ENCODE results near the gene GNG11.
"Not testable (repeated sequence)": the region's sequence is repeated elsewhere in the genome, so short reads cannot be mapped to it uniquely, and the experiment has no call there.

The GNG11 gene

DNA sequence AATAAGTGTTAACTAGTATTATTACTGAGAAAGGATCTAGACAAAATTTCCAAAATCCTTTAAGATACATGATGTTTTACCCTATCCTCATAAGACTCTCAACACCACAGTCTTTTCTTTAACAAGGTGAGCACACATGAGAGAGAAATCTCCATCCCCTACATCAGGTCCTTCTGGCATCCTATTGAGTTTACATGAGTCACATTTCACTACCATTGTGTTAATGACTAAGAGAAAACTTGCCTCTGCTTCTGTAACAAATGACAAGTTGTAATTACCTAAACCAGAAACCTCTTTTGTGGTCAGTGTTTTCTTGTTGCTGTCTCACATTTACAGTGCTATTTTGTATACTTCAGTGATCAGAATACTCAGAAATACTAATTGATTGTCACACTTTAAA is 9.9 kb upstream of the GNG11 start:
- not testable (repeated sequence) for ATAC-seq, DNase-seq

DNA sequence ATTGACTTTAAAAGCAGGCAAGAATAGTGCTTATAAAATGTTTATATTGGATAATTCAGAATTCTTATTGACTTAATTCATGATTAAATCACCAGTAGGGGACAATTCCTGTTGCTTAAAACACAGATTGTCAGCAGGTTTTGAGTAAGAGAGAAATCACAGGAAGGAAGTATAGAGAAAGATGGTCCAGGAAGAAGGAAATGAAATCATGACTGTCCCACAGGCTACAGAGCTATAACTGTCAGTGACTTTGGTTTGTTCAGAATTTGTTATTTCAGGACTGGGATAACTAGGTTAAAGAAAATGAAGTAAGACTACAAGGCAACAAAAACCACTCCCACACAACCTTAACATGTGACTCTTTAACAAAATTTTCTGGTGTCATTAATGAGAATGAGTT is 8.3 kb upstream of the GNG11 start:
- ATAC-seq (no peak), DNase-seq (no peak)

DNA sequence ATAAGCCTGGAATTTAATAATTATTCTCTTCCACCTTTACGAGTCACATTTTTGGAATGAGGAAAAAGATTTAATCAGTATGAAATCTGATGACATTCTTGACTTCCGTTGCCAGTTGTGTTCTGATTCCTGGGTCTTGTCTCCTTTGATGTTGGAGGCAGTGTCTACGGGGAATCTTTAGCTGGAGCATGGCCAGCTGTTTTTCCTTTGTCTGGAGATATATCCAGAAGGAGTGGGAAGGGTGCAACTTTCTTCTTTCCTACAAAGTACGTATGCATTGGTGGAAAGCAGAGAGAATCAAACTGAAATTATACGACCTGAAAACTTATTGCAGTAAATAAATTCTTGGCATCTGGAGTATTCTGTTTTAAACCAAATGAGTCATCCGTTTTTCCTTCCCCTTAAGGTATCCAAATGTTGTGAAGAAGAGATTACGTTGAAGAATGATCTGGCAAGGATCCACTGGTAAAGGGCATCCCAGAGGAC is 6.9 kb upstream of the GNG11 start:
- no peak for DNase-seq
- ATAC-seq, result no peak

DNA sequence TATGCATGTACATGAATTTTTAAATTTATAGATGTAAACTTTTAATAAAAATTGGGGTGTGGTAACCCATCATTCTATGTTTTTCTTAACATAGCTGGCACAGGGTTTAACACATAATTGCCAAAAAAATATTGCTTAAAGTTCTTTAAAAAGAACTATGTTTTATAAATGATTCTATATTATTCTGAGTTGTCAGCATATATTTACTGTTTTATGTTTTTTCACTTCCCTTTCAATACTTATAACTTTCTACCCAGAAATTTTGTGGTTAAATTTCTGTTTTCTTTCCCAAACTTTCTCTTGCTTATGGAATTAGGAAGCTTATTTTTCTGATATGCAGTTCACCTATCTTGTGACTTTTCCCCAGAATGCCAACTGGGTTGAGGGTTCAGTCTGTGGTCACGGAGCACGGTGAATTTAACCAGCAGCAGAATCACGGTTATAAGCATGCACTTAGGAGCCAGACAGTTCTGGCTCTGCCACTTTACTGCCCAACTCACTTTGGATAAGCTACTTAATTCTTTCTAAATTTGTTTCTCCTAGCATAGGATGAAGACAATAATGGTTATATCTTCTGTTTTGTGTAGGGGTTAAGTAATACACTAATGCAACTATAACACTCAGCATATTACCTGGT is 6.2 kb upstream of the GNG11 start:
- ATAC-seq, DNase-seq: not testable (repeated sequence)

DNA sequence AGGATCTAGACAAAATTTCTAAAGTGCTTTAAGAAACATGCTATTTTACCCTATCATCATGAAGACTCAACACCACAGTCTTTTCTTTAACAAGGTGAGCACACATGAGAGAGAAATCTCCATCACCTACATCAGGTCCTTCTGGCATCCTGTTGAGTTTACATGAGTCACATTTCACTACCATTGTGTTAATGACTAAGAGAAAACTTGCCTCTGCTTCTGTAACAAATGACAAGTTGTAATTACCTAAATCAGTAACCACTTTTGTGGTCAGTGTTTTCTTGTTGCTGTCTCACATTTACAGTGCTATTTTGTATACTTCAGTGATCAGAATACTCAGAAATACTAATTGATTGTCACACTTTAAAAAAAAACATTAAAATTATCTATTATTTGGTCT is 5.6 kb upstream of the GNG11 start:
- DNase-seq, ATAC-seq: not testable (repeated sequence)

DNA sequence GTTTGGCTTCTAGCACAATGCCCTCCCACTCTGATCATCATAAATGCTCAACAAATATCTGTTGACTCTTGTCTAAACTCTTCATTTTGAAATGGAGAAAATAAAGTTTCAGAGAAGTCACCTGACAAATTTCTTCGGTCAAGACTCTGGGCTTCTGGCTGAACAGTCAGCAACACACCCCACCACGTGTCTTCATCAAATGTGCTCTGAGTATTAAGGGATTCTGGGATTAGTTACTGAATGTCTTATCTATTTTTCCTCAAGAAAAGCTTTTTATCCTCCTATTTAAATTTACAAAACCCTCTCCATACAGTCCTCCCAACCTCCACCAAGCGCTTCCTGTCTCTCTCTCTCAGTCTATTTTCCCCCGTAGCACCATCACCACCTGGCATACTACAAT is 5.2 kb upstream of the GNG11 start:
- DNase-seq, result not testable (repeated sequence)

DNA sequence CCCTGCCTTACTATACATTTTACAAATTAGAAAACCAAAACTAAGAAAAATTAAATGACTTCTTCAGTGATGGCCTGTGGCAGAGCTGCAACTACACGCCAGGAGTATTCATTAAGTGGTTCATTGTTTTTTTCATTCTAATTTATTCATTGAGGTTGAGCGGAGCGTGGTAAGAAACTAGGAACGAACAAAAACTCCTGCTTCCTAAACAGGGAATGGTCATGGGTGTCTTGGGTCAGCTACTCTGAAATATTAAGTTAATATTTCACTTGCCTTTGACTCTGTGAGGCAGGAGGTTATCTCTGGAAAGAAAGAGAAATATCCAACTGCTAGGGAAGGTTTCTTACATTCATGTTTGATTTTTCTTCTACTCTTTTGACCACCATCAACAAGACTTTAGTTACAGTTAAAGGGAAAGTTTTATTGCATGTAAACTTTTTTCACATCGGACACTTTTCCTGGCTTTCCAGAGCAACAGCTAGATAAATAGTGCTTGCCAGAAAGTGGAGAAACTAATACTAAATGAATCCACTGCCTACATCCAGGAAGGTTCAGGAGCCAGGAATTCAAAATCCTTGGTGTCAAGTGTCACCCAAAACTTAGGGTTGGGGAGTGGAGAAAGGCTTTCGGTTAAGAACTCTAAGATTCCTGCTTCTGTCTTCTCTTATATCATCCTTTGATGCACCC is 896 bp upstream of the GNG11 start:
- ATAC-seq, result no peak

More for the DNA sequence above, 5.2 kb upstream of the GNG11 start:
- not testable (repeated sequence) for ATAC-seq

DNA sequence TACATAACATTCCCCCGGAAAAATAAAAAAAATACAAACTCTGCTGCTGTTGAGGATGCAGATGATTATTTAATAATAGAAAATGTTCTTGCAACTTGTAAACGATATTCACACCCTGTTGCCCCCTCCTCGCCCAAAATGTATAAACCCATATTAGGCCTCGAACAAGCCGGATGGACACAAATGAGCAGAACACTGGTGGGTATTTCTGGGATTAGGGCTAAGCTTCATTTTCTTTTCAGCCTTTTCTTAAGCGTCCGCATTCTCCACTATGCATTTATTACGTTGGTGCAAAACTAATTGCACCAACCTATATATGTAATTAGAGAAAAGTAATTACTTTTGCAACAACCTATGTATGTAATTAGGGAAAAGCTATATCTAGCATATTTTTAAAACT is 349 bp upstream of the GNG11 start:
- DNase-seq, result no peak
- ATAC-seq, result no peak

More for the DNA sequence above, 896 bp upstream of the GNG11 start:
- DNase-seq, result no peak

DNA sequence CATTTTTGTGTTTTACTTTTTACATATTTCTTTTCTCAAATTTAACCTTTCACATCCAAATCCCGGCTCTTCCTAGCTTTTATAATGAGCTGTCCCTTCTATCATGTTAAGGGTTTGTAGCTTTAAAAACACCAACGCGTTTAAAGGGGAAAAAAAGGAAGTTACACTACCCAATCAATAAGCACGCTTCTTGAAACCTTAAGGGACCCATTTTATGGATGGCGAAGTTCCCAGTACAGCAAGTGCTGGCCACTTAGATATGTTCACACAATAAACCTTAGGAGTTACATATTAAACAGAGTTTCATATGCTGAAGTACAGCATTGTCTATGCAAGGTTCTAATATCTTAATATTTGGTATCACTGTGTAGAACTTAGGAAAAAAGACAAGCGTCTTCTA is 1.8 kb downstream of the GNG11 start:
- ATAC-seq (no peak), DNase-seq (no peak)

DNA sequence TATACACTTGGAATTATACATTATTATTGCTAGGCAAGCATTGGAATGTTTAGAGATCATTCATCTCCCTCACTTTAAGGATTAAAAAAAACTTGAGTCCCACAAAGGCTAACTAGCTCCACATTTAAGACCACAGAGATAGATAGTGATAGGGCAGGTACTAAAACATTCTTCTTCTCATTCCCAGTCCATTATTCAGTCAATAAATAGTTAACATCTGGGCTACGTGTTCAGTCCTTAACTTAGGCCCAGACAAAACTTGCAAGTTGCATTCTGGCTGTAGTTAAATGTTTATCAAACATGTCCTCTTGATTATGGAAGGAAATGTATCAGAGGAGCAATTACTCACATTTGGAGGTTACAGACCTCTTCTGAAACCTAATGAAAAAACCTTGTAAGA is 2.4 kb downstream of the GNG11 start:
- no peak for DNase-seq
- no peak for ATAC-seq

DNA sequence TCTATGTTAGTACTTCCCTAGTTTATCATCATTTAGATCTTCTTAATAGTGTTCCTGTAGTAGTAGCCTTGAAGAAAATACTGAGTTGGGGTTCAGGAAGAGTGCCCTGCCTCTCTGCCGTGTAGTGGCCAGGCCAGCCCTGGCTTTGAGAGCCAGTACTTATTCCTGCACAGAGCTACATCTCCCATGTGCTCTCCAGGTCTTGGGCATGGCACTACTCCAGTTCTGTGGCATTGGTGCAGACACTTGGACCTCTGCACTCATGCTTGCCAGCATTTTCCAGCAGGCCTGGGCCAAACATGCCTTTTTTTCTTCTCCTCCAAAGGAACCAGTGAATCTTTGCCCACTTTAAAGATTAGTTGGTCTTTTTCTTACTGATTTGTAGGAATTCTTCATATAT is 5.3 kb downstream of the GNG11 start:
- DNase-seq, result no peak

DNA sequence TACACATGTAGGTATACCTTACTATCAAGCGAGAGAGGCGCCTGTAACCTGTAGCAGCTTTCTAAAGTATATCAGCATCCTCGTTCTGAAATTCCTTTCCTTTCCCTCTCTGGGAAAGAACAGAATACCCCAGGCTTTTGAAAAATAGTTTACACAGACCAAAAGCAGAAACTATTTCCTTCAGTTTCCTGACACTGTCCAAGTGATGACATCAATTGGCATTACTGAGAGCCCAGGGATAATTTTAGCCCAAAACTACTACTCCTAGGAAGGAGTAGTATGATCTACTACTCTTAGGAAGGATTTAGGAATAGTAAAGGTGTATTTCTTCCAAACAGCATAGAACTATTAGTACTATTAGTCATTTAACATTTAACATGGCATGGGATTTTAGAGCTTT is 6.0 kb downstream of the GNG11 start:
- ATAC-seq, result no peak
- DNase-seq, result no peak

More for the DNA sequence above, 5.3 kb downstream of the GNG11 start:
- ATAC-seq, result no peak

DNA sequence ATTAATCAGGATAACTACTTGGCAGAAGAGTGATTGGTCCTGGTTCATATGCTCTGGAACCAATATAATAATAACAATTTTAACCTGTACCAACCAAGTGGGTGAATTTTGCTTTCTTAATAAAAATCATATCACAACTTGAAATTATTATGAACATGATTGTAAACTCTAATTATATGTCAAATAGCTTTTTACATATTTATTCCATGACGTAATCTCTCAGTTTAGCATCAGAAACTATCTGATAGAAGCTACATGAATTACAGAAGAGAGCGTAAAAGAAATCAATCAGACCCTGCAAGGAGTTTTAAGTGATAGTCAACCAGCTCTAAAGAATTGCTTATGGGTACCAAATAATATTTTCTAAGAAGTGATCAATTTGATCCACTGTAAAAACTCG is 10.1 kb downstream of the GNG11 start:
- ATAC-seq (no peak), DNase-seq (no peak)

DNA sequence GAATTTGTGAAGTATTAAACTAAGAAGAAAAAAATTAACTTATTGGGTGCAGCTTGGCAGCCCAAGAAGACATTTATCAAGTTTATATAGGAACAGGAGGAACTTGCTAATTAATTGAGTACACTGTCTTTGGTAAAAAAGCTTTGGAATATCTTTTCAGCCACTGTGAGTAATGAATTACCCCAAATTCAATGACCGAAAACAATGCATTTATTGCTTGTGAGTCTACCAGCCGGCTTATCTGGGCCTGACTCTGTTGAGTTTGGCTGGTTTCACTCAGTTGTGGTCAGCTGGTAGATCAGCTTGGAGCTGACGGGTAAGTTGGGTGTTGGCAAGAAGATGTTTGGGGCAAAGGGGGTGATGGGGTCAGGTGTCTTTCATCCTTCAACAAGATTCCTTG is 11.6 kb downstream of the GNG11 start:
- ATAC-seq, result no peak
- no peak for DNase-seq

DNA sequence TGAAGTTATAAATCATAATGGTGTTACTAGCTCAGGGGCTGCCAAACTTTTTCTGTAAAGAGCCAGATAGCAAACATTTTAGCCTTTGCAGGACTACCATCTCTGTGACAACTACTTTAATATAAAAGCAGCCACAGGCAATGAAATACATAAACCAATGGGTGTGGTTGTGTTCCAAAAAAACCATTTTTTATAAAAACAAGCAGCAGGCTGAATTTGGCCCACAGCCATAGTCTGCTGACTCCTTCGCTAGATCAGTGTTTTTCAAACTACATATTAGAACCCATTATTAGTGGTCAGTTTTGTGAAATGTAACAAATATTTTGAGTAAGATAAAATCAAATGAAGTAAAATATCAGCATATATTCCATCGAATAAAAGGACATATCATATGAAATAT is 13.6 kb downstream of the GNG11 start:
- ATAC-seq (no peak), DNase-seq (no peak)

DNA sequence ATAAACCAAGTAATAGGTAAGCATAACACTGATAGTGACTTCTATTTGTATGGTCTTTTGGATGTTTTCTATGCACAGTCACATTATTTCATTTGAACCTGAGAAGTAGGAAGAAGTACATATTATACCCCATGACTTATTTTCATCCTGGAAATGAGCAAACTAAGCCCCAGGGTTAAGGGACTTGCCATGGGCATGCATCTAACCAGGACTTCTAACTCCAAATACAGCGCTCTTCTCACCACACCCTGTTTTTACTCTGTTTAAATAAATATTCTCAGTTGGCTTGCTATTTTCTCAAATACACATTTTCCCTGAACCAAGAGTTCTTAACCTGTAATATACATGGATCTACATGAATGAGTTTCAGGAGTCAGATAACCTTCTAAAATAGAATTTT is 16.3 kb downstream of the GNG11 start:
- DNase-seq, result no peak
- no peak for ATAC-seq

DNA sequence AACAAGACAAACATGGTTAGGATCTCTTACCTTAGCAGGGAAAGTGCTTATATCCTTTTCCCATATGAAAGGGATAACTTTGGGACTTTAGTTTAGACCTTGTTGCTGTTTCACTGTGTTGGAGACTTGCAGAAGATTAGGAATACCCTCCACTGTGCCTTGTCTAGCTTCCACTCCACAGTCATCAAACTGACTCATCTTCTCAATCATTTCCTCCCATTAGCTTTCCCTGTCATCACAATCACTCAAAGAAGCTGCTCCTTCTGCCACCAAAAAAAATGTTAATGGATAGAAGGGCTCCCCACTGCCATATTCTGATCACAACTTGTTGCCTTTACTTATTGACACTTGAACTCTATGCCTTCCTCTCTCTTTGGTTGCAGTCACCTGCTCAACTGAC is 16.8 kb downstream of the GNG11 start:
- no peak for ATAC-seq

DNA sequence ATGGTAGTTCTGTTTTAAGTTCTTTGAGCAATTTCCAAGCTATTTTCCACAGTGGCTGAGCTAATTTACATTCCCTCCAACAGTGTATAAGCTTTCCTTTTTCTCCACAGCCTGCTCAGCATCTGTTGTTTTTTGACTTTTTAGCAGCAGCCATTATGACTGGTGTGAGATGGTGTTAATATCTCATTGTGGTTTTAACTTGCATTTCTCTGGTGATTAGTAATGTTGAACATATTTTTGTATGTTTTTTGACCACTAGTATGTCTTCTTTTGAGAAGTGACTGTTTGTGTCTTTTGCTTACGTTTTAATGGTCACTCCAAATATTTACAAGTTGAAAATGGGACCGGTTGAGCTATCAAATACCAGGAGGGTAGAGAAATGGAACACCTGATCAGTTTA is 20.4 kb downstream of the GNG11 start:
- DNase-seq (no peak), ATAC-seq (no peak)

More for the DNA sequence above, 16.8 kb downstream of the GNG11 start:
- DNase-seq, result no peak

DNA sequence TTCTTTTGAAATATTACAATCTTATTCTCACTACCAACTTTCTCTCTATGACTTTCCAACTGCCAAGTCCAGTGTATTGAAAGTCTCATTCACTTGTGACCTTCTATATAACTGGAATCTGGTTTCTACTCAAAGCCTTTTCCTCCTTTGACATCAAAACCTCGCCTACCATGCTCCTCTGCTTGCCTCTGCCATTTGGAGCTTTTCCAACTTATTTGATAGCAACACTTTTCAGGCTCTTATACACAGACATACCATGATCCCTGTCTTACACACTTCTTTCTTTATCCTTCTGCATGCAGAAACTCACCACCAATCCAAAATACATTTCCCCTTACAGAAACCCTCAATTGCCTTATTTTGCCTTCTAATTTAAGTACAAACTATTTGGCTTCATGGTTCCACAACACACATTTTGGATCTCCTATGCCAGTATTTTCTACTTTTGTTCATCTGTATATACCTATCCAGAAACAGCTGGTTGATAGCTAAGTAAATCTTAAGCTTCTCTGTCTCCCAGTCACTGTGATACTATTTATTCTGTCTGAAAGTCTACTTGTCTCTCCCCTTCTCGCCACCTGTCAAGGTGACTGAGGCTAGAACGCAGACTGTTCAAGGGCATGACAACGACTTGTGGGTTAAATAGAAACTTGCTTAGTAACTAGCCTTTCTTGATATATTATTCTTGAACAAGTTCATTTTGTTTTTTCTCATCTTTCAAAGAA is 22.4 kb downstream of the GNG11 start:
- no peak for ATAC-seq
- DNase-seq, result no peak

DNA sequence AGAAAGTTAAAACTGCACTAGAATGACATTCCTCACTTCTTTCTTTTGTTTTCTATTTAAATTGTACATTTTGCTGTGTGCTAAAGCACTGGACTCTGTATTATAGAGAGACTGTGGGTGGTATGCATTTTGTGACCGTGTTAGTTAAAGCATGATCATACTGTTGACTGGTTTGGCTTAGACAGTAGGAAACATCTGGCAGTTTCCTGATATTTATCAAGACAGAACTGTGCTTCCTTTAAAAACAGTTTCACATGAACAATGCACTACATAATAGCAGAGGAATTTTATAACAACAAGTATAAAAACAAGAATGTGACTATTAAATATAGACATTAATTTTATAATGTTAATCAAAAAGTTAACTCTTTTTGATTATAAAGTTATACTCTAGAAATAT is 23.1 kb downstream of the GNG11 start:
- DNase-seq (no peak), ATAC-seq (no peak)

DNA sequence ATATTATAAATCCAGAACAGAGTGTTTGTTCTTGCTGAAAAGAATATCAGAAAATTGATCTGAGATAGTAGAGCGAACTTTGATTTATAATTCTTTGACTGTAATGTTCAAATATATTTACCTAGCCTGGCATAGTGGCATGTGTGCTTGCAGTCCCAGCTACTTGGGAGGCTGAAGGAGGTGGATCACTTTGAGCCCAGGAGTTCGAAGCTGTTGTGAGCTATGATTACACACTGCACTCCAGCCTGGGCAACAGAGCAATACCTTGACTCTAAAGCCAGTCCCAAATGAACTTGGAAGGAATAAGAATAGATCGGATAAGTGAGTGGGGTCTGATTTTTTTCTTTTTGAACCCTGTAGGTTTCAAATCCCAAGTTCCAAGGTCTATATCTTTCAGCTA is 23.5 kb downstream of the GNG11 start:
- no peak for ATAC-seq
- no peak for DNase-seq

DNA sequence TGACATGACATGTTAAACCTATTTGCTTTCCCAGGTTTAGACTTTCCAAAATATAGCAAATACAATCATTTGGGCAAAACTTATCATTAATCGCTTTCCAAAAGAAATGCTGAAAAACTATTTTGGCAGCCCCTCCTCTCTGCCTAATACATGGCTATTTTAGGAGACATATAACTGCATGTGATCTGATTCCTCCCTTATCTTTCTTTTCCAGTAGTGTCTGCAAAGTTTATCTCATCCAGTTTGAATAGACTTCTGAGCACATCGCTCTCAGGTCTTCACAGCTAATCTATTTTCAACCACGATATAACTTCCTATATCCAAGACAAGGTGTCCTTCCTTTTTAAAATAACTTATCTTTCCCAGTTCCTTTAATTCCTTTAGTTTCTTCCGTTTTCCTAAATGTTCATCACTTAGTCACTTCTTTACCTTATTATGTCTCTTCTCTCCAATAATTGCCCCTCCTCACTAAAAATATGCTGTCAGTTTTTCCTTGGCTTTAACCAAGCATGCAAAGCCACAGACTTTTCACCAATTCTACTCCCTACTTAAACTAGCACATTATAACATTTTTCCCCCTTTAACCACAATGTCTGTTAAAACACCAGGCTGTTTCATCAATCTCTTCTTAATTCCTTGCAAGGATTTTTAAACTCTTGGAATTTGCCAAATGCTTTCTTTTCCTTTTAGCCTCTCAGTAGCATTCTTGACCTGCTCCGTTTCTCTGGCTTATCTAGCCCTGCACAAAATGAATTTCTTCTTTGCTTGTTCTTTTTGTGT is 24.4 kb downstream of the GNG11 start:
- DNase-seq (no peak), ATAC-seq (no peak)
